GM23338 (cell line): ENCODE results near the gene CHAD. TPM values are rescaled to one million over a fixed set of nuclear protein-coding genes. Genes with fewer than 3 reads are reported as not detected.

Source experiments
- ATAC-seq: fragments of 200-7000 bp; cut with Tn5 transposase; 3 replicates; pipeline ENCODE4 v1.9.1; 2020
- DNase-seq: peaks from one replicate; pipeline ENCODE4 v3.0.0-alpha.2; 2015; ENCODE audit warnings: low spot score
- H2AFZ ChIP-seq: fragments of 200-600 bp; sonication (generic); 2 replicates; pipeline ENCODE4 v1.8.0; 2016; ENCODE audit warnings: antibody characterized with exemption, mild to moderate bottlenecking, moderate library complexity
- H3F3A ChIP-seq: fragments of 200-600 bp; sonication (generic); replicated peaks from 2 replicates; pipeline ENCODE4 v1.8.0; 2017; ENCODE audit warnings: antibody characterized with exemption, mixed run types, low read depth
- H3K27ac ChIP-seq: fragments of 200-600 bp; sonication (generic); 2 replicates; pipeline ENCODE4 v1.6.1; 2016; ENCODE audit warnings: low read depth
- H3K27me3 ChIP-seq: fragments of 200-600 bp; sonication (generic); 2 replicates; pipeline ENCODE4 v1.8.0; 2016; ENCODE audit warnings: mild to moderate bottlenecking, mixed run types, moderate library complexity; ENCODE audit not compliant: insufficient read depth
- H3K36me3 ChIP-seq: fragments of 200-600 bp; sonication (generic); 2 replicates; pipeline ENCODE4 v1.8.0; 2016; ENCODE audit warnings: mild to moderate bottlenecking; ENCODE audit not compliant: insufficient read depth
- H3K4me1 ChIP-seq: fragments of 200-600 bp; sonication (generic); 2 replicates; pipeline ENCODE4 v1.8.0; 2016; ENCODE audit warnings: mild to moderate bottlenecking, moderate library complexity; ENCODE audit not compliant: insufficient read depth
- H3K4me2 ChIP-seq: fragments of 200-600 bp; sonication (generic); 2 replicates; pipeline ENCODE4 v1.7.1; 2017; ENCODE audit warnings: mixed run types
- H3K4me3 ChIP-seq: fragments of 200-600 bp; sonication (generic); 2 replicates; pipeline ENCODE4 v1.6.1; 2016; ENCODE audit warnings: mixed run types
- H3K79me2 ChIP-seq: fragments of 200-600 bp; sonication (generic); replicated peaks from 2 replicates; pipeline ENCODE4 v1.8.0; 2017; ENCODE audit warnings: mild to moderate bottlenecking; ENCODE audit not compliant: insufficient read depth
- H3K9me2 ChIP-seq: fragments of 200-600 bp; sonication (generic); 2 replicates; pipeline ENCODE4 v1.8.0; 2017; ENCODE audit not compliant: insufficient read depth
- H4K20me1 ChIP-seq: fragments of 200-600 bp; sonication (generic); replicated peaks from 2 replicates; pipeline ENCODE4 v1.8.0; 2017; ENCODE audit warnings: mild to moderate bottlenecking; ENCODE audit not compliant: insufficient read depth
- H3K27ac Mint-ChIP-seq: 2 replicates; pipeline ENCODE4 v1.8.0; 2020; ENCODE audit warnings: inconsistent platforms, mild to moderate bottlenecking, moderate library complexity, mixed read lengths
- H3K27me3 Mint-ChIP-seq: 3 replicates; pipeline ENCODE4 v1.8.0; 2022; ENCODE audit warnings: low read depth, mild to moderate bottlenecking, moderate library complexity, mixed read lengths, inconsistent platforms; ENCODE audit not compliant: insufficient read depth, poor library complexity
- H3K36me3 Mint-ChIP-seq: 3 replicates; pipeline ENCODE4 v1.8.0; 2021; ENCODE audit warnings: low read depth, mild to moderate bottlenecking, inconsistent platforms, moderate library complexity, mixed read lengths
- H3K4me1 Mint-ChIP-seq: 3 replicates; pipeline ENCODE4 v1.8.0; 2020; ENCODE audit warnings: mild to moderate bottlenecking, inconsistent platforms, mixed read lengths
- H3K4me3 Mint-ChIP-seq: 3 replicates; pipeline ENCODE4 v1.8.0; 2021; ENCODE audit warnings: moderate library complexity, mild to moderate bottlenecking, inconsistent platforms, mixed read lengths
- H3K9me3 Mint-ChIP-seq: 3 replicates; pipeline ENCODE4 v1.8.0; 2020; ENCODE audit warnings: moderate library complexity, mild to moderate bottlenecking, inconsistent platforms, mixed read lengths
- CREB1 ChIP-seq: fragments of 250-450 bp; sonication (Bioruptor Pico); IDR thresholded peaks from 2 replicates; pipeline ENCODE4 v1.5.0; 2020; ENCODE audit warnings: low read depth, mild to moderate bottlenecking, moderate library complexity
- JUNB ChIP-seq: IDR thresholded peaks from one replicate; pipeline ENCODE4 v1.6.1; 2016; ENCODE audit warnings: antibody characterized with exemption; ENCODE audit not compliant: unreplicated experiment
- POLR2AphosphoS5 ChIP-seq: IDR thresholded peaks from 2 replicates; pipeline ENCODE4 v1.6.1; 2016; ENCODE audit warnings: antibody characterized with exemption, low read depth
- ZNF114 ChIP-seq: fragments of 250-450 bp; sonication (Bioruptor Pico); IDR thresholded peaks from 2 replicates; pipeline ENCODE4 v1.5.0; 2020; ENCODE audit warnings: mild to moderate bottlenecking, moderate library complexity
- ZNF331 ChIP-seq: fragments of 250-450 bp; sonication (Bioruptor Pico); IDR thresholded peaks from 2 replicates; pipeline ENCODE4 v1.5.0; 2020; ENCODE audit warnings: low read depth, mild to moderate bottlenecking, moderate library complexity
- polyA plus RNA-seq: library from polyadenylated mRNA; unstranded; fragments of >200 nt; fragmentation: Nextera tagmentation; extraction: Ambion mirVana; gene quantifications from 2 replicates; pipeline ENCODE4 v1.2.1, GENCODE V29; 2016
- total RNA-seq: library from RNA; depleted of rRNA; stranded (reverse); fragments of >200 nt; shearing (Covaris generic); gene quantifications from 2 replicates; pipeline ENCODE4 v1.2.3, GENCODE V29; 2014
- TF ChIP-seq, protein P1 (sequence below): IDR thresholded peaks from one replicate; pipeline ENCODE4 v1.6.1; 2018; ENCODE audit warnings: antibody characterized with exemption; ENCODE audit not compliant: unreplicated experiment
- TF ChIP-seq, protein P2 (sequence below), 2 experiments: fragments of 200-600 bp in 1 of 2; sonication (generic) in 1 of 2; conservative IDR thresholded peaks; 2 replicates each; pipeline versions ENCODE4 v1.5.1 to v1.6.1; 2016 to 2017; ENCODE audit warnings: antibody characterized with exemption in 2 of 2, low read depth in 2 of 2, mild to moderate bottlenecking in 2 of 2, moderate library complexity in 1 of 2

Gene CHAD
- total and polyA plus RNA-seq, 2 experiments from 2014 or later = 0.18 TPM; not detected in 1

DNA sequence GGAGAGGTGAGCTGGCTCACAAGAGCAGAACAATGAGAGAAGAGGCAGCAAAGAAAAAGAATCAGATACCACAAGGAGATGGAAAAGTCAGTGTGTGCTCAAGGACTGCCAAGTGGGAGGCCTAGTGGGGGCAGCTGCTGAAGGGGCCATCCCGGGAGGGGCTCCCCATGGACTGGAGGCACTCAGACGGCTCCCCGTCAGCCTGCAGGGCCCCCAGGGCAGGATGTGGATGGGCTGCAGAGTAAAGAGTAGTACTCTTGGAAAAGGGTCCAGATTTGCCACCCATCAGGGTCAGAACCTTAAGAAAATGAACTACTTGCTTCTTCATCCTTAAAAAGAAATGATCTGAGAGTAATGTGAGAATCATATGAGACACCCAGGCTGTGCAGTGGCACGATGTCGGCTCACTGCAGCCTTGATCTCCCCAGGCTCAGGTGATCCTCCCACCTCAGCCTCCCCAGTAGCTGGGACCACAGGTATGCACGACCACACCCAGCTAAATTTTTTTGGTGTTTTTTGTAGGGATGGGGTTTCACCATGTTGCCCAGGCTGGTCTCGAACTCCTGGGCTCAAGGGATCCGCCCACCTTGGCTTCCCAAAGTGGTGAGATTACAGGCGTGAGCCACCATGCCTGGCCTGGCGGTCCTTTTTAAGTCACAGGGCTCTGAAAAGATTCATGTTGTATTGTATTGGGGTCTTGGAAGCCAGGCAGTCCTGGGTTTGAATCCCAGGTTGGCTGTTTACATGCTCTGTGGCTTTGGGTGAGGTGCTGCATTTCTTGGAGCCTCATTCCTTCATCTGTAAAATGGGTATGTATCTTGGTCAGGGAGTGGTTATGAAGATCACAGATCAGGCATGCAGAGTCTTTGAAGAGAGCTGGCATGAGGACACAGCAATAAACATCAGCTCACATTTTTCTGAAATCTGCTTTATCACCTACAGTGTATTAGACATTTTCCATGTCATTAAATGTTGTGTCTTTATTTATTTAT lies 27.5 kb downstream of the CHAD start (continued):
- TF ChIP-seq, protein P1, sequence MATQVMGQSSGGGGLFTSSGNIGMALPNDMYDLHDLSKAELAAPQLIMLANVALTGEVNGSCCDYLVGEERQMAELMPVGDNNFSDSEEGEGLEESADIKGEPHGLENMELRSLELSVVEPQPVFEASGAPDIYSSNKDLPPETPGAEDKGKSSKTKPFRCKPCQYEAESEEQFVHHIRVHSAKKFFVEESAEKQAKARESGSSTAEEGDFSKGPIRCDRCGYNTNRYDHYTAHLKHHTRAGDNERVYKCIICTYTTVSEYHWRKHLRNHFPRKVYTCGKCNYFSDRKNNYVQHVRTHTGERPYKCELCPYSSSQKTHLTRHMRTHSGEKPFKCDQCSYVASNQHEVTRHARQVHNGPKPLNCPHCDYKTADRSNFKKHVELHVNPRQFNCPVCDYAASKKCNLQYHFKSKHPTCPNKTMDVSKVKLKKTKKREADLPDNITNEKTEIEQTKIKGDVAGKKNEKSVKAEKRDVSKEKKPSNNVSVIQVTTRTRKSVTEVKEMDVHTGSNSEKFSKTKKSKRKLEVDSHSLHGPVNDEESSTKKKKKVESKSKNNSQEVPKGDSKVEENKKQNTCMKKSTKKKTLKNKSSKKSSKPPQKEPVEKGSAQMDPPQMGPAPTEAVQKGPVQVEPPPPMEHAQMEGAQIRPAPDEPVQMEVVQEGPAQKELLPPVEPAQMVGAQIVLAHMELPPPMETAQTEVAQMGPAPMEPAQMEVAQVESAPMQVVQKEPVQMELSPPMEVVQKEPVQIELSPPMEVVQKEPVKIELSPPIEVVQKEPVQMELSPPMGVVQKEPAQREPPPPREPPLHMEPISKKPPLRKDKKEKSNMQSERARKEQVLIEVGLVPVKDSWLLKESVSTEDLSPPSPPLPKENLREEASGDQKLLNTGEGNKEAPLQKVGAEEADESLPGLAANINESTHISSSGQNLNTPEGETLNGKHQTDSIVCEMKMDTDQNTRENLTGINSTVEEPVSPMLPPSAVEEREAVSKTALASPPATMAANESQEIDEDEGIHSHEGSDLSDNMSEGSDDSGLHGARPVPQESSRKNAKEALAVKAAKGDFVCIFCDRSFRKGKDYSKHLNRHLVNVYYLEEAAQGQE = no peak
- no peak for TF ChIP-seq CREB1 (CRISPR knock-in tag)
- TF ChIP-seq ZNF331 (CRISPR knock-in tag) = no peak
- no peak for TF ChIP-seq POLR2AphosphoS5
- no peak for TF ChIP-seq JUNB
- no peak for TF ChIP-seq ZNF114
- TF ChIP-seq, protein P2, sequence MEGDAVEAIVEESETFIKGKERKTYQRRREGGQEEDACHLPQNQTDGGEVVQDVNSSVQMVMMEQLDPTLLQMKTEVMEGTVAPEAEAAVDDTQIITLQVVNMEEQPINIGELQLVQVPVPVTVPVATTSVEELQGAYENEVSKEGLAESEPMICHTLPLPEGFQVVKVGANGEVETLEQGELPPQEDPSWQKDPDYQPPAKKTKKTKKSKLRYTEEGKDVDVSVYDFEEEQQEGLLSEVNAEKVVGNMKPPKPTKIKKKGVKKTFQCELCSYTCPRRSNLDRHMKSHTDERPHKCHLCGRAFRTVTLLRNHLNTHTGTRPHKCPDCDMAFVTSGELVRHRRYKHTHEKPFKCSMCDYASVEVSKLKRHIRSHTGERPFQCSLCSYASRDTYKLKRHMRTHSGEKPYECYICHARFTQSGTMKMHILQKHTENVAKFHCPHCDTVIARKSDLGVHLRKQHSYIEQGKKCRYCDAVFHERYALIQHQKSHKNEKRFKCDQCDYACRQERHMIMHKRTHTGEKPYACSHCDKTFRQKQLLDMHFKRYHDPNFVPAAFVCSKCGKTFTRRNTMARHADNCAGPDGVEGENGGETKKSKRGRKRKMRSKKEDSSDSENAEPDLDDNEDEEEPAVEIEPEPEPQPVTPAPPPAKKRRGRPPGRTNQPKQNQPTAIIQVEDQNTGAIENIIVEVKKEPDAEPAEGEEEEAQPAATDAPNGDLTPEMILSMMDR (conservative IDR thresholded peaks at IDR 0.05; ENCODE audit: low read depth in 2 of 2) = no peak

DNA sequence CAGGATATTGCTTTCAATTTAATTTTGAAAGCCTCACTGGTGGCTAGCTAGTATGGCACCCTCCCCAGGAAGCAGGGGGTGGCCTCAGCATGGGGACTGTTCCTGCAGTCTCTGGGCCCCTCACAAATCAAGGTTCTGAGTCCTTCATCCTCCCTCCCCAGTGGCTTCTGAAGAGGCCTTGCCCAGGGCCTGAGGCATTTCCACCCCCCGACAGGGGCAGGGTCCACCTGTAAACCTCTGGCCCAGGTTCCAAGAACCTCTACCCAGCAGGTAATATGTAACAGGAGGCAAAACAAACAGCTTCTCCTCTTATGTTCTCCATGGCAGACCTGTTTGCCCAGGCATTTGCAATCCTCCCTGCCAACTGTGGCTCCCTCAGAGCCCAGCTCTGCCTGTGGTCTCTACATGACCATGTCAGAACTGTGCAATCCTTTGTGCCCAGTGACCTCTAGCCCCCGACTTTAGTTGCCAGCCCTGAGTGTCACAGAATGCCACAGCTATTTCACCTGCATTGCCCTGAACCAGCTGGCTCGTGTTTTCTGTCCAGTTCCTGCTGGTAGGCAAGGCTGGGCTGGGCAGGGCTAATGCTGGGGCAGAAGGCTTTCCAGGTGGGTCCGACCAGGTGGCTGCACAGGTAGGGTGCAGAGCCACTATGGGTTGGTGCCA lies 28.4 kb downstream of the CHAD start:
- Histone ChIP-seq H2AFZ (no peak overlapping the region), H3K4me3 (no peak overlapping the region), H3K36me3 (no peaks in the 10 kb centered on the region), H3F3A (no peaks in the 10 kb centered on the region), H3K27ac (no peak overlapping the region), H3K4me2 (no peak overlapping the region), H3K4me1 (peaks cover 9% of the 10 kb centered on the region), H3K79me2 (no peaks in the 10 kb centered on the region), H3K27me3 (no peaks in the 10 kb centered on the region), H3K9me2 (no peaks in the 10 kb centered on the region), H4K20me1 (peaks cover 4% of the 10 kb centered on the region; the same call in 1 of the 2 replicates)
- Mint-ChIP-seq H3K27ac (no peak overlapping the region; the same call in 1 of the 2 replicates), H3K9me3 (no peaks in the 10 kb centered on the region), H3K4me1 (peaks cover 11% of the 10 kb centered on the region), H3K4me3 (no peak overlapping the region), H3K27me3 (peaks cover 3% of the 10 kb centered on the region), H3K36me3 (no peaks in the 10 kb centered on the region; the same call in 2 of the 3 replicates)
- DNase-seq (no peak), ATAC-seq (no peak)
- TF ChIP-seq, protein P1 = no peak
- TF ChIP-seq, protein P2 (conservative IDR thresholded peaks at IDR 0.05; ENCODE audit: low read depth in 2 of 2) = no peak
